ENCODE results near the gene HYLS1. TPM values are rescaled to one million over a fixed set of nuclear protein-coding genes. Genes with fewer than 3 reads are reported as not detected.
"Not testable (repeated sequence)": the region's sequence is repeated elsewhere in the genome, so short reads cannot be mapped to it uniquely, and the experiment has no call there.

Gene HYLS1, protein sequence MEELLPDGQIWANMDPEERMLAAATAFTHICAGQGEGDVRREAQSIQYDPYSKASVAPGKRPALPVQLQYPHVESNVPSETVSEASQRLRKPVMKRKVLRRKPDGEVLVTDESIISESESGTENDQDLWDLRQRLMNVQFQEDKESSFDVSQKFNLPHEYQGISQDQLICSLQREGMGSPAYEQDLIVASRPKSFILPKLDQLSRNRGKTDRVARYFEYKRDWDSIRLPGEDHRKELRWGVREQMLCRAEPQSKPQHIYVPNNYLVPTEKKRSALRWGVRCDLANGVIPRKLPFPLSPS
- total RNA-seq, result 6.2 and 12.3 TPM in 2 replicates

DNA sequence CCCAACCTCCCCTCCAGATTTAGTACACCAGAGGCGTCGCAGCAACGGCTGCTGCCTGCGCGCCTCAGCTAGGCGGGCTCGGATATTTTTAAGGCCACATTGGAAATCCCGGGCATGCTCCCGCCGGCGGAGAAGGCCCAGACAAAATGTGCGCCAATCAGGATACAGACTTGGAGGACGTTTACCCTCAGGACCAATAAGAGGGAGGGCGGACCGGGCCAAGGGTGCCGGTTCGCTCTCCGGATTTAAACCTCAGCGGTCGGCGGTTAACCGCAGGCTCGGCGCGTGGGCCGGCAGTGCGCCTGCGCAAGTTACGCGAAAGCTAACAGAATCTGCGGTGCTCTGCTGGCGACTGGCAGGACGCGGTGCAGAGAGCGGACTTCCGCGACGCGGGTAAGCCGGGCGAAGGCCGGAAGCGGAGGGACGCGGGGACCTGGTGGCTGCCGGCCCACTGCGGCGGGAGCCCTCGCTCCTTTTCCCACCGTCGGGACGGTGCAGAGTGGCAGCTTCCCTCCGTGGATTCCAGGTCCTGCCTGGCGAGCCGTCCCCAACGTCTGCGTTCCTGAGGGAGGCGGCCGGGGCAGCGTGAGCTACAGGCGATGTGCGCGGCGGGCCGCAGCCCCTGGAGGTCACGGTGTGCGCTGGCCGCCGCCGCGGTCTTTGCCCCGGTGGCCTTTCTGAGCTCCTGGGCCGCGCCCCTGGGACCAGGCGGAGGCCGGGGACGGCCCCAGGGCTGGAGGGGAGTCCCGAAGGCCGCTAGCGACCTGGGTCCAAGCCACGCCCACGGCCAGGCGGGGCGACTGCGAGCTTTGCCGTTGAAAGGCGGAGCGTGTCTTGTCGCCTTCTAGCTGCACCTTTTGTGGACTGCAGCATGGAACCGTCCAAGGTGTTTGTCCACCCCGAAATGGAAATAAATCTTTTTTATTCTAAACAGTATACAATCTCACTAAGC, at the start of gene HYLS1:
TSS of gene HYLS1 (plus strand) at position 296 of the 952 bp plus-strand sequence. CDS start 11,701 bp downstream, outside the sequence.
- DNase-seq (ENCODE audit: low read depth), result peak; percentile 93

DNA sequence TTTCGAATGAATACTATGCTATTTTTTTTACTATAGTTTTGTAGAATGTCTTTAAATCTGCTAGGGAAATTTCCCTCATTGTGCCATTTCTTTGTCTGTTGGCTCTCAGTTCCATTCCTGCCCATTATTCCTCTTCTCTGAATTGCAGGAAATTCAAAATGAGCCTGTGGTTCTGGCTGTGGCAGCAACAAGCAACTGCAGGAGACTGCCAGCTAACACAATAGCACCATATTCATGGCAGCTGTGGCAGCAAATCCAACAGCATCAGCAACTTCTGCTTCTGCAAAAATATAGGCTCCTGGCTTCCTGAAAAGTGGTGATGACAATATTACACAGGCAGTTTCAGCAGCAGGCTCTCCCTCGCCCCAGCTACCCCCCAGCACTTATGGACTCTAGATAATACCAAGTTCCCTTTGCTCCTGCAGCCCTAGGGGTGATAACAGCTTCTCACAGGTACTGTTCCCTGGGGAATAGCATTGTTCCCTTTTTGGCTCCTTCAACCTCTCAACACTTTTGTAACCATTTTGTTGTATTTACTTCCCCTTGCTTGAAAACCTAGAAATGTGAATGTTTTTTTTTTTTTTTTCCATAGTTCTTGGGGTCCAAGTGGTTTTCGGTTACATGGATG, 45.0 kb upstream of the HYLS1 start:
- DNase-seq (ENCODE audit: low read depth), result no peak

DNA sequence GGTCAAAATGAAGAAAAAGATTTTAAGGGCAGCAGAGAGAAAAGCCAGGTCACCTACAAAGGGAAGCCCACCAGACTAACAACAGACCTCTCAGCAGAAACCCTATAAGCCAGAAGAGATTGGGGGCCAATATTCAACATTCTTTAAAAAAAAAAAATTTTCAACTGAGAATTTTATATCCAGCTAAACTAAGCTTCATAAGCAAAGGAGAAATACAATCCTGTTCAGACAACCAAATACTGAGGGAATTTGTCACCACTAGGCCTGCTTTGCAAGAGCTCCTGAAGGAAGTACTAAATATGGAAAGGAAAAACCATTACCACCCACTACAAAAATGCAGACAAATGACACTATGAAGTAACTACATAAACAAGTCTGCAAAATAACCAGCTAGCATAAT, 41.3 kb upstream of the HYLS1 start:
- DNase-seq (ENCODE audit: low read depth), result no peak

DNA sequence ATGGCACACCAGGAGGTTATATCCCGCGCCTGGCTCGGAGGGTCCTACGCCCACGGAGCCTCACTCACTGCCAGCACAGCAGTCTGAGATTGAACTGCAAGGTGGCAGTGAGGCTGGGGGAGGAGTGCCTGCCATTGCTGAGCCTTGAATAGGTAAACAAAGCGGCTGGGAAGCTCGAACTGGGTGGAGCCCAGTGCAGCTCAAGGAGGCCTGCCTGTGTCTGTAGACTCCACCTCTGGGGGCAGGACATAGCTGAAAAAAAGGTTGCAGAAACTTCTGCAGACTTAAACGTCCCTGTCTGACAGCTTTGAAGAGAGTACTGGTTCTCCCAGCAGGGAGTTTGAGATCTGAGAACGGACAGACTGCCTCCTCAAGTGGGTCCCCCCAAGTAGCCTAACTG, 29.8 kb upstream of the HYLS1 start:
- not testable (repeated sequence) for DNase-seq (ENCODE audit: low read depth)

DNA sequence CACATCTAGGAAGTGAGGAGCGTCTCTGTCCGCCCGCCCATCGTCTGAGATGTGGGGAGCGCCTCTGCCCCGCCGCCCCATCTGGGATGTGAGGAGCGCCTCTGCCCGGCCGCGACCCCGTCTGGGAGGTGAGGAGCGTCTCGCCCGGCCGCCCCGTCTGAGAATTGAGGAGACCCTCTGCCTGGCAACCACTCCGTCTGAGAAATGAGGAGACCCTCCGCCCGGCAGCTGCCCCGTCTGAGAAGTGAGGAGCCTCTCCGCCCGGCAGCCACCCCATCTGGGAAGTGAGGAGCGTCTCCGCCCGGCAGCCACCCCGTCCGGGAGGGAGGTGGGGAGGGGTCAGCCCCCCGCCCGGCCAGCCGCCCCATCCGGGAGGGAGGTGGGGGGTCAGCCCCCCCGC, 24.7 kb upstream of the HYLS1 start:
- not testable (repeated sequence) for DNase-seq (ENCODE audit: low read depth)

DNA sequence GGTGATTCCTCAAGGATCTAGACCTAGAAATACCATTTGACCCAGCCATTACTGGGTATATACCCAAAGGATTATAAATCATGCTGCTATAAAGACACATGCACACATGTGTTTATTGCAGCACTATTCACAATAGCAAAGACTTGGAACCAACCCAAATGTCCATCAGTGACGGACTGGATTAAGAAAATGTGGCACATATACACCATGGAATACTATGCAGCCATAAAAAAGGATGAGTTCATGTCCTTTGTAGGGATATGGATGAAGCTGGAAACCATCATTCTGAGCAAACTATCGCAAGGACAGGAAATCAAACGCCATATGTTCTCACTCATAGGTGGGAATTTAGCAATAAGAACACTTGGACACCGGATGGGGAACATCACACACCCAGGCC, 22.1 kb upstream of the HYLS1 start:
- not testable (repeated sequence) for DNase-seq (ENCODE audit: low read depth)

DNA sequence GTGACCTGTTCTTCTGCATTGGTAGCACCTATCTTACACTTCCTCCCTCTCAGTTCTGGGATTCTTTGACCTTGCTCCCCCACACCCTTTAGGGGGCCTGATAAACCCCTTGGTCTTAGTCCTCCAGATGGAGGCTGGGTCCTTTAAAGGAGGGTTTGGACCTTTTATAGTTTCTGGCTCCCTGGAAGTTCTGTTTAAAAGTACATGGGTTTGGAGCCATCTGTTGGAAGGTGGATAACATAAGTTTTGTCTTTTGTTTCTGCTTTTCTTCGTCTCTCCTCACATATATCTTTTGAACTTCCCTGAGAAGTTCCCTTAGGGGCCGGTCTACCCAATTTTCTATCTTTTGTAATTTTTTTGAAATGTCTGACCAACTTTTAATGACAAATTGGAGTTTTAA, 17.9 kb upstream of the HYLS1 start:
- DNase-seq (ENCODE audit: low read depth), result no peak

DNA sequence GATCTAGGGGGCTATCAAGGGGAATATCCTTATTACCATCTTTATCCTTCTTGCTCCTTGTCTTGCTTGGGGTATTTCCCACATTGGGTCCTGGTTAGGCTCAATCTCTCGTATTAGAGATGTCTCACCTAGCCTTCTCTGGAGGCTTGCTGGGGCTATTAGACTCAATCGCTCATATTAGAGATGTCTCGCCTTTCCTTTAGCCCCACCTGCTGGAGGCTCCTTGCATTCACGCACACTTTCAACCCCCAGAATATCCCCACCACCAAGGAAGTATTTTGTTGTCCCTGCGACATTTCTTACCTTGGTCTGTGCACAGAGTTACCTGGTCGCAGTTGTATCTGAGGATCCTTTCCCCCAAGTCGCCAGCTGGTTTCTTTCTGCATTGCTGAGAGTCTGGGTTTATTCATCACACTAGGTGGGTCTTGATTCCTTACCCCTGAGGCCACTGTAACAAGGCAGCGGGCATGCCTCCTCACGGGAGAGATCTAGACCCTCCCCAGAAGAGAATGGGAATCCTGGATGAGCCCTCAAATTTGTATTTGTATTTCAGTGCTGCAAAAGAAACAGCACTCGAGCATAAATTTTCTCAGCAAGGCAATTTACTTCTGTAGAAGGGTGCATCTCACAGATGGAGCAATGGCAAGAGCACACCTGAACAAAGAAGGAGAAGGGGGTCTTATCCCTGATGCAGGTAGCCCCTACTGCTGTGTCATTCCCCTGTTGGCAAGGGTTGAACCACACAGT, 15.9 kb upstream of the HYLS1 start:
- DNase-seq (ENCODE audit: low read depth), result no peak

DNA sequence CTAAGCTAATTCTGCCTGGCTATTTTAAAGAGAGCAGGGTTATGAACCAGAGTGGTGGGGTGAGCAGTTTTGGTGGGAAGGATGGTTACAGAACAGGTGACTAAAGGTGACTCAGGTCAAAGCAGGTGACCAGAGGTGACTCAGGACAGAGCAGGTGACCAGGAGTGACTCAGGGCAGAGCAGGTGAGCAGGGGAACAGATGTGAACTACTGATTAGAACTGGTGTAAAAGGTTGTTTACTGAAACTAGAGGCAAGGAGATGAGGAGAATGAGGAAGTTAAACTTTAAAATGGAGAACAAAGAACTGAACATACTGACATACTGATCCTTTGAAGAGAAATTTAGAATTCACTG, 15.4 kb upstream of the HYLS1 start:
- no peak for DNase-seq (ENCODE audit: low read depth)

DNA sequence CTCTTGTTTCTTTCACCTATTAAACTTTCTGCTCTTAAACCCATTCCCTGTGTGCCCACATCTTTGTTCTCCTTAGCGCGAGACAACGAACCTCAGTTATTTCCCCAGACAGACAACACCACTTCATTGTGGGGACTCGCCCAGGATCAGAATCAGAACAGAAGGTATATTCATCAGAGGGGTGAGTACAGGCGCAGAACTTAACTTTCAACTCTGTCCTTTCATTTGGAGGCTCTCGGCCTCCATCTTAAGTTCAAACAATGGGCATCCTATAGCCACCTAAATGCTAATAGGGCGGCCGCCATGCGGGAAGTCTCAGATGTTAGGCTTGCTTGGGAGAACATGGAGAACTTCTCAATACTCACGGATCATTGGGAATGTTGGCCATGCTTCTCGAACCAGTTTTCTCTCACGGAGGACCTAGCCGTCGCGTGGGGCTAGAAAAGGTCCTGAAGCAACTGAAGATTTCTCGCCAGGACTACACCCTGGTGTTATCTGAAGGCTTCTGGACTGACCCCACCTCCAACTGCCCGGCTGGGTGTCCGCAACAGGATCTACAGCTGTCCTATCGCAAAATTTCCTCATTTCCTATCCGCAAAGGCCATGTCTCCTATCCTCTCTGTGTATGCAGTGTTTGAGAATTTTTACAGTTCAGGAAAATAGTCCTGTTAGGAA, 13.4 kb upstream of the HYLS1 start:
- no peak for DNase-seq (ENCODE audit: low read depth)

DNA sequence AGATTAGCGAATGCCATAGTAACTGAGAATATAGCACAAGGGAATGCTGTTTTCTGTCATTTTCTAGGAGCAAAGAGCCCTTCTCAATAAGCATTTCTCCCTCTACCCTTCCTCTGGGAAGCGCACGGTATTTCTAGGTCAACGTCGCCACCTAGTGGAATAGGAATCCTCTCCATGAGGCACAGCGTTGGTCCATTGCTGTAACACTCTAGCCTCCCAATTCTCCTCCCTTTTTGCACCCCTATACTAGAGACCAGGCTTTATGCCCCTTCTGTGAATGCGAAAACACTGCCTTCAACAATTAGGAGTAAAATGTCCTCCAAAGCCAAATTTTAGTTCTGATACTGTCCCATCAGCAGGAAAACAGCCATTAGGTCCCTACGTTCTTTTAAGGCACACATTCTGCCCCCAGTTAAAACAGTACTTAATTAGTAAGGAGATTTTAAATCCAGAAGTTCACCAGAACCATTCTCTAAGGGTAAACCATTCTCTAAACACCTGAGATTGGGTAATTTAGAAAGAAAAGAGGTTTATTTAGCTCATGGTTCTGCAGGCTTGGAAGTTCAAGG, 12.8 kb upstream of the HYLS1 start:
- peak; percentile 61 for DNase-seq (ENCODE audit: low read depth)

DNA sequence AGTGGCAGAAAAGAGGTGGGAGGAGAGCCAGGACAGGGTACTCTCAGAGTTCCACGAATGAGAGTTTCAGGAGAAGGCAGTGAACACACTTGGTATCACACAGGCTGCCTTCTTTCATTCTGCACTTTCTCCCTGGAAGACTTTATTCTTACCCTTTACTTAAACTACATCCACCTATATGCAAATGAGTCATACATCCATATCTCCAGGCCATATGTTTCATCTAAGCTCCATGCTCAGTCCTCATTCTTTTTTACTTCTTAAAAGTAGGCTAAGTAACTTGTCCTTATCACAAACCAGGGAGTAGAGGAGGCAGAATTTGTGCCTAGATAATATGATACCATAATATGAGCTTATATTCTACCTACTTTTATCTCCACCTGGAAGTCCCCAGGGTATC, 6.2 kb upstream of the HYLS1 start:
- DNase-seq (ENCODE audit: low read depth), result no peak

DNA sequence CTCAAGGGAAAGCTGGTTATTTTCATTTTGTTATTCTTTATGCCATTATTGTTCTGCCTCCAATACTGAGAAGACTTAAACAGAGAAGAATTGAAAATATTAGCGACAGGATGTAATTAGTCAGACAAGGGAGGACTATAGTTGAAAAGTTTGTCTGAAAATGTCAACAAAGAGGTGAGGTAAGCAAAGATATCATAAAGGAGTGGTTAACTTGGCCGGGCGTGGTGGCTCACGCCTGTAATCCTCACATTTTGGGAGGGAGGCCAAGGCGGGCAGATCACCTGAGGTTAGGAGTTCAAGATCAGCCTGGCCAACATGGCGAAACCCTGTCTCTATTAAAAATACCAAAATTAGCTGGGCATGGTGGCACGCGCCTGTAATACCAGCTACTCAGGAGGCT, 4.1 kb upstream of the HYLS1 start:
- no peak for DNase-seq (ENCODE audit: low read depth)

DNA sequence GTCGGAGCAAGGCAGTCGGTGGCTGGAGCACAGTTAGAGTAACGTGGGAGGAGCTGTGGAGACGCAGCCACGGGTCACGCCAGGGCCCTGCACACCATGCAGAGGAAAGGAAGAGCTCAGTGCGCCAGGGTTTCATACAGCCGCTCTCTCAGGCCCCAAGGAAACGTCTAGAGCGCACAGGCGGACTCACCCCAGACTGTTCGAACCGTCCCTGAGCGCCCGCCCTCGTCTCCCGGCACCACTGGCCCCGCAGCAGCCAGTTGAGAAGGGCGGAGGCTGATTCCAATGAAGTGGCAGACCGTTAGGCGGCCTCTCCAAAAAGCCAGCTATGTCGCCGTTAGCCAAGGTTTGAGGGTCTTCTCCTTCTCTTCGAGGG, 483 bp upstream of the HYLS1 start:
- peak; percentile 25 for DNase-seq (ENCODE audit: low read depth)

DNA sequence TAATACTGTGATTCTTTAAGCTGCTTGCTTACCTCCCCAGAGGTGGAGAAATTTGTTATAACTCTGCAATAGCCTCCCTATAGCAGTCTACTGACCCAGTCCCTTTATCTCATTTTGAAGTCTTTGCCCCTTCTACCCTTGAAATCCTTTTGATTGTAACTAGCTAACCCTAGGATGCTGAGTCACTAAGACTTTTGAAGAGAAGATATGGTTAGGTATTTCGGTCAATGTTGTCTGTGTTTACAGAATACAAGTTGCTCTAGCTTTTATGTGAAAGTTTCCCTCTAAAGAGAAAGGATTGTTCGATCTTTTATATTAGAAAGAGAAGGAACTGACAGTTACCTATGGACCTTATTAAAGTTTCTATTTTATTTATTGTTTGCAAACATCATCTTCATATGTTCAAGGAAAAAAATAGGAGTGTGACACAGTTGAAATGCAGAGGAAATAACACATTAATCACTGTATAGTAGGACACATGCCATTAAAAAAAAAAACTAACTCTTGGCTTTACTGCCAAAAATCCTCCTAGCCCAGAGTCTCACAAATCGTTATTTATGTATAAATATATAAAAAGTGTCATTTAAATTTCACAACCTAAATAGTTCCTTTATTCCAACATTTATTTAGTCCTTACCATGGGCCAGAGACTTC, 3.1 kb downstream of the HYLS1 start:
- DNase-seq (ENCODE audit: low read depth), result no peak

DNA sequence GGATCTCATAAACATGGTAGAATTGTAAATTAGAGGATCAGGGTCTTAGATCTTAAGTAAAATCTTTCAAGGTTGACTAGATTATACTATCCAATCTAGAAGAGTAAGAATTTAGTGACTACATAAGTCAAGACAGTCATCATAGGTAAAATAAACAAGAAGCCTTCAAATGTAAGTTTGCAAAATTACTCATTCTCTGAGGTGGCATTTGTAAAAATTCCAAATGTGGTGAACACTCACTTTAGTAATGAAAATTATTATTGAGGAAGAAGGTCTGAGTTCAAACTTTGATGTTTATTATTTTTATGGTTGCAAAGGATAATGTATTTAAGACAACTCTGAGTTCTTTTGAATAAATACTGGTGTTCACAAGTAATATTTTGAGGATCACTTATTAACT, 4.6 kb downstream of the HYLS1 start:
- DNase-seq (ENCODE audit: low read depth), result peak; percentile 26

DNA sequence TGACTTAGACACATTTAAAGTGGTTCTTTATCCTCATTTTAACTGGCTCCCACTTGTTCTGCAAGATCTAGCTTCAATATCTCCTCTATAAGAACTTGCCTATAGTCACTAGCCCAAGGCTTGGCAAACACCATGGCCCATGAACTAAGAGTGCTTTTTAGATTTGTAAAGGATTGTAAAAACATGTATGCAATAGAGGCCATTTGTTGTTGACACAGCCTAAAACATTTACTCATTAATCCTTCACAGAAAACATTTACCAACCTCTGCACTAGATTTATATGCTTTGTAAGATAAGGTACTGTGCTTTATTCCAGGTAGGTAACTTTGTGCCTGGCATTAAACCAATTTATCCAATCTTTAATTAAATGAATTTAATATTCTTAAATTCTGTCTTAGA, 5.5 kb downstream of the HYLS1 start:
- peak; percentile 25 for DNase-seq (ENCODE audit: low read depth)

DNA sequence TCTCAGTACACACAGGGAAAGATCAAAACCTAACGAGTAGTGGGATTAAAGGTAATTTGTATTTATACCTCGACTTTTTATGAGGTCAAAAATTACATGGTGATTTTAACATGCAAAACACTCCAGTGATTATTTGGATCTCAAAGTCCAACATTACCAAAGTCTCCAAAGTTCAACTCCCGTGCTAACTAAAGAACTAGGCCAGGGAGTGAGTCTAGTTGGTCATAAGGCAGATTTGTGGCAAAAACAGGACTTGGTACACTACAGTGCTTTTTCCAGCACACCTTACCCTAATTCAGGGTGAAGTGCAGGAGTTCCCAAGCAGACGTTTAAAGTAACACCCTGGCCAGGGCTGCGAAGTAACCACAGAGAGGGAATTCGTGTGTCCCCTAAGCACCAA, 14.4 kb downstream of the HYLS1 start:
- no peak for DNase-seq (ENCODE audit: low read depth)

DNA sequence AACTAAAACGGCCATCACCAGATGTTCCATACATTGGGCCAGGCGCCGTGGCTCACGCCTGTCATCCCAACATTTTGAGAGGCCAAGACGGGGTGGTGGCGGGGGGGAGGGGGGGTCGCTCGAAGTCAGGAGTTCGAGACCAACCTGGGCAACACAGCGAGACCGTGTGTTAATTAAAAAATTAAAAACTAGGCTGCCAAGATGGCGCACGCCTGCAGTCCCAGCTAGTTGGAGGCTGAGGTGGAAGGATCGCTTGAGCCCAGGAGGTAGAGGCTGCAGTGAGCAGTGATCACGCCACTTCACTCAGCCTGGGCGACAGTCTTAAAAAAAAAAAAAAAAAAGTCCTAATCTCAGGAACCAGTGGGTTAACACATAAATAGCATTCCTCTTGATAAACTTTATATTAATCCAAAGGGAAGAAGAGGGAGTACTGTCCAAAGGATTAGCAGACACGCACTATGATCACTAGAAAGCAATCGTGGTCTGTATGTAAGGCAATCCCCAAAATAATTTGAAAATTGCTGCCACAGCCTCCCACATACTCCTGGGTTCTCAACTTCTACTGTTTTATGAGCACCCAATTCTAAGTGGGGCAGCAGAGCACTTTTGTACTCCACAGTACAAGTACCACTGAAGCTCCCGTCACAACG, 14.9 kb downstream of the HYLS1 start:
- DNase-seq (ENCODE audit: low read depth), result no peak
